T-helper 9 cell (primary cell): ENCODE measurements around the gene FBN2.
"Not testable (repeated sequence)": the region's sequence is repeated elsewhere in the genome, so short reads cannot be mapped to it uniquely, and the experiment has no call there.

ENCODE experiments used
- DNase-seq: peaks from one replicate; pipeline ENCODE4 v3.0.0-alpha.2; 2020

FBN2 gene

DNA sequence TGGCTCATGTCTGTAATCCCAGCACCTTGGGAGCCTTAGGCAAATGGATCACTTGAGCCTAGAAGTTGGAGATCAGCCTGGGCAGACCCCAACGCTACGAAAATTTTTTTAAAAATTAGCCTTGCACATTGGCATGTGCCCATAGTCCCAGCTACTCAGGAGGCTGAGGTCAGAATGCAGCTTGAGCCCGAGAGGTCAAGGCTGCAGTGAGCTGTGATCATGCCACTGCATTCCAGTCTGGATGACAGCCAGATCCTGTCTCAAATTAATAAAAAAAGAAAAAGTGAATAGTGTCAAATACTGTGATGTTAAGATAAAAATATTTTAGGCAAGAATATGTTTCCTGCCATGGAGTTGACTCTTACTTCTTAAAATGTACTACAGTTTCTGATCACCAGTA, 5.3 kb downstream of the FBN2 start:
- no peak for DNase-seq

GRCh38 chr5:128532127-128532526, 5.9 kb downstream of the FBN2 start:
- no peak for DNase-seq

DNA sequence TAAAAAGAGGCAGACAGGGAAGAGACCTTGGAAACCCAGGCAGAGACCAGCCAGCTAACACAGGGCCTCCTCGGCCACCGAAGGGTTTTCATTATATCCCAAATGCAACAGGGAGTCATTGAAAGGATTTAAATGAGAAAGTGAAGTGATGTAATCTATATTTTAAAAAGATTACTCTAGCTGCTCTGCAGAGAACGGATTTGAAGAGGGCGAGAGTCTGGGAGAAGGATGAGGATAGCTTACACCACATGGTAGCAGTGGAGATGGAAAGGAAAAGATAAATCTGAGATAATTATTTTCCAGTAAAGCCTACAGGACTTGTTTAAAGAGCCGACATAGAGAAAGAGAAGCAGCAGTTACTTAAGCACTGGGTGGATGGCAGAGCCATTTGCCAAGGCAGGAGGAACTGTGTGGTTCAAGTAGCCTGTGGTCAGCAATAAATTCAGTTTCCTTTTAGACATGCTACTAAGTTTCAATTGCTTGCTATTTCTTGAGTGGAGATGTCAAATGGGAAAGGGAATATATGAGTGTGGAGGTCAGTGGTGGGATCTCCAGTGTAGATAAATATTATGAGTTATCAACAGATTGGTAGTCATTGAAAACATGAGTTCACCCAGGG, 9.3 kb downstream of the FBN2 start:
- no peak for DNase-seq

GRCh38 chr5:128528126-128528525, 9.9 kb downstream of the FBN2 start:
- DNase-seq, result no peak

DNA sequence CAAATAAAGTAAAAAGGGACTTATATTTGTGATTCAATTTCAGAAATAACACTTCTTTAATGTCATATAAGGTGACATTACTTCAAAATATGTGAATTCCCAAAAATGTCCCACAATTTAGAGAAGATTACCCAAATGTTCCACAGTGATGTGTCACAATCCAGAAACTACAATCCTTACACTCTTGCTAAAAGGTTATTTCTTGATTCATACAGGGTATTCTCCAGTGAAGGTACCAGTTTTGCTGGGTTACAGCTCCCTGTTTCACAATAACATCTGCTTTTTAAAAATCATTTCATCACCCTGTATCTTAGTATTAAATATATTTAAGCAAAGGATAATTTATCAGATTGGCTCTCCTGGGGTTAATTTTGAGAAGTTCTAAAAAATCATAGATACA, 11.0 kb downstream of the FBN2 start:
- no peak for DNase-seq

GRCh38 chr5:128522336-128522735, 15.7 kb downstream of the FBN2 start:
- no peak for DNase-seq

DNA sequence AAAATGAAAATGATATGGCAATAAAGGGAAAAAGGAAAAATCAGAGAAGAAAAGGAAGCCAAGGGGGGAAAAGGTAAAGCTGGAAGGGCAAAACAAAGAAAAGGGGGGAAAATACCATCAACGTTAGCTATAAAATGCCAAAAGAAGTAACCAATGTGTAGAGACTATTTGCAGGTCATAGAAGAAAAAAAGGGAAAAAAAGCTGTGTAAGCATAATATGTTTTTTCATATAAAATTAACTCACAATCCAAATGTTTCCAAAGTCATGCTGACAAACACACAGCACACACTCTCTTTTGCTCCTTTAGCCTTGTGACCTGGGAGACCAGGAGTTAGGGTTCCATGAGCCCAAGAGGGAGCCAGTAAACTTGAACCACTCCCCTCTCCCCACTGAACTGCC, 18.2 kb downstream of the FBN2 start:
- DNase-seq, result no peak

GRCh38 chr5:128516978-128517377, 21.1 kb downstream of the FBN2 start:
- DNase-seq, result no peak

DNA sequence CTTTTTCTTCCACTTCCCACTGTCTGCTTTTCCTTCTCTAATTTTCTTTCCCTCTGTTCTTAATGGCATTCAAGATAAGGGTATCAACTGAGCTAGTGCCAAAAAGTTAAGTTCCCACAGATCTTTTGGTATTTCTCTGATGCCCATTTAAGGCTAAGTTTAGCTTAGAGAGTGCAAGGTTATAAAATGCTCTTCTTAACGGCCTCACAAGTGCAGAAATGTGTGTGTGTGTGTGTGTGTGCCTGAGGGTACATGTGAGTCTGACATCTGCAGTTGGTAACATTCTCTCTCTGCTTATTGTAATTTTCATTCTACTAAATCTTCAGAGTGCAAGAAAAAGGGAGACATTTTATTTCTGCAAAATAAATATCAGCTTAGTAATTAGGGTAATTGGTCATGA, 24.2 kb downstream of the FBN2 start:
- no peak for DNase-seq

DNA sequence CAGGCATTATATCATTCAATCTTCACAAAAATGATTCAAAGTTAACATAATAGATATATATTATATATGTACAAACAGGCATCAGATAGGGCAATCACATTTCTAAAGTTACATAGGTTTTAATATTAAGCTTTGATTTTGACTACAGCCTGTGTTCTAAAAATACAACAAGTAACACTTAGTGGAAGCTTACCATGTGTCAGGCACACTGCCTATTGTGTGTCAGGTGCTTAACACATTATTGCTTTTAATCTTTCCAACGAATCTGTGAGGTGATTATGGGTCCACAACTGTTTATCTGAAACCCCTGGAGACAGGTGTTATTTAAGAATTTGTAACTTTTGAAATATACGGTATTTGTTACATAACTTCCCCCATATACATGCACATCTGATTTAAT, 25.2 kb downstream of the FBN2 start:
- DNase-seq, result no peak

DNA sequence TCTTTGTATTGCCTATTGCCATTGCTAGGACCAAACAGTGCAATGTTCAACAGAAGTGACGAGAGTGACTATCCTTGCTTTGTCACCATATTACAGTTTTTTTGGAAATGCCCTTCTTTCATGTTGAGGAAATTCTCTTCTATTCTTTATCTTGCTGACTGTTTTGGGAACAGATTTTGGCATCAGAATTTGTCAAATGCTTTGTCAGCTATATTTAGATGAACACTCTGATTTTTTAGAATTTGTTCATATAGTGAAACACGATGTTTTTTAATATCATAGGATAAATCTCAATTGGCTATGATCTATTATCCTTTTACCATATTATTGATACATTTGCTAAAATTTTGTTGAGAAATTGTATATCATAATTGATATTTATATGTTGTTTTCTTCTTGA, 31.4 kb downstream of the FBN2 start:
- DNase-seq, result no peak

DNA sequence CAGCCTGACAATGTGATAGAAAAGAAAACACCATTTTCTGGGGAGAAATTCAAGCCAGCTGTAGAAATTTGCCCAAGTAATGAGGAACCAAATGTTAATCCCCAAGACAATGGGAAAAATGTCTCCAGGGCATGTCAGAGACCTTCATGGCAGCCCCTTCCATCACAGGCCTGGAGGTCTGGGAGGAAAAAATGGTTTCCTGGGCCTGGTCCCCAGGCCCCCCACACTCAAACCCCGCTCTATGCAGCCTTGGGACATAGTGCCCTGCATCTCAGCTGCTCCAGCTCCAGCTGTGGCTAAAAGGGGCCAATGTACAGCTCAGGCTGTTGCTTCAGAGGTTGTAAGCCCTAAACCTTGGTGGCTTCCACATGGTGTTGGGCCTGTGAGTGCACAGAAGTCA, 34.3 kb downstream of the FBN2 start:
- not testable (repeated sequence) for DNase-seq

DNA sequence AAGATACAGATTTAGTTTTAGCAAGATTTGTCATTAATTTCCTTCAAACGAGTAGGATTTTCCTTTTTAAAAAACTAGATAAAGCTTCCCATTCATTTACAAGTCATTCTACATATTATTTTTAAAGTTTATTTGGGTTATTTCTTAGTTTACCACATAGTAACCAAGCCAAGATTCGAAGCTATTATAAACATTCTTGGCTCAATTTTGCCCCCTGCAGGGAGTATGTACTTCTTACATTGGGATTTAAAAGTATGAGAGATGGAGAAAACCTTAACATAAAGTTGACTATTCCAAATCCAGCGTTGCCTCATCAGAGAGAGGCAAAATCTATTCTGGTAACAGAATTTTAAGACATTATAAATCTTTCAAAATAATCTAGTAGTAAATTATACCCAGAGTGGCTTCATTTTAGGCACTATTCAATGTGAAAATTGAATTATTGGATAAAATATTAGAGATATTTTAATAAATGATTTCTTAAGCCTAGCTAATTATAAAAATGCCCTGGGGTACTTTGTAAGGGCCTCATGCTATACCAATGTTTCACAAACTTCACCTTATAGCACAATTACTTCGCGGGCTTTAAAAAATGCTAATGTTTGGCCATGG, 39.1 kb downstream of the FBN2 start:
- DNase-seq, result no peak

DNA sequence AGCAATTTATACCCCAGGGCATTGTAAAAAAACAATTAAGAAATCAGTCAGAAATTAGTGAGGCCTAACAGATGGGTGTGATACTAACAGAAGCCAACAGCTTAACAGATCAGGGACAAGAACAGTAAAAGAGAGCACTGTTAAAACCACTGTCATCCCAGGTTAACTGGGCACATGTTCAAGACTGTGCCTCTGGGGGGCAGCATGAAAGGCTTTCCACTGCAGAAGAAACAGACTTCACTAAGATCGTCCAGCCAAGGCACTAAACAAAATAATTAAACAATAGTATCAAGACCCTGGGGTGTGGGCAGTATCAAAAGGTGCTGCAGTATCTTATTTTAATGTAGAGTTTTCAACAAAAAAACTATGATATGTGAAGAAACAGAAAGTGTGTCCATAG, 43.5 kb downstream of the FBN2 start:
- no peak for DNase-seq

- no peak for DNase-seq
Observed at GRCh38 chr5:128493657-128494329, 44.3 kb downstream of the FBN2 start.

DNA sequence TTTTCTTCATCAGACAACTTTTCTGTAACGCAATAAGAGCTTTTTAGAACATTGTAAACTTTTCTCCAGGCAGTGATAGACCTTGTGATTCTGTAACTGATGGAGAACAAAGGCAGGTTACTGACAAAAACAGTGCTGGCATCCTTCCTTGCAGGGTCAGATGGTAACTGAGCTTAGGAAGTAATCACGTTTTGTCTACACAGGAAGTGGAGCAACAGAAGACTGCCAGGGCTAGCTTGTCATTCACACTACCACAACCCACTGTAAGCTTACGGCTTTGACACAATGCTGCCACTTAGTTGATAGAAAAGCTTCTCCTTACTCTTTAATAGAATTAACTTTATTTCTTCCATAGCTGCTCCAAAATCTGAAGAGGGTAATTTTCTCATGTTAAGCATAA, 46.8 kb downstream of the FBN2 start:
- DNase-seq, result no peak

DNA sequence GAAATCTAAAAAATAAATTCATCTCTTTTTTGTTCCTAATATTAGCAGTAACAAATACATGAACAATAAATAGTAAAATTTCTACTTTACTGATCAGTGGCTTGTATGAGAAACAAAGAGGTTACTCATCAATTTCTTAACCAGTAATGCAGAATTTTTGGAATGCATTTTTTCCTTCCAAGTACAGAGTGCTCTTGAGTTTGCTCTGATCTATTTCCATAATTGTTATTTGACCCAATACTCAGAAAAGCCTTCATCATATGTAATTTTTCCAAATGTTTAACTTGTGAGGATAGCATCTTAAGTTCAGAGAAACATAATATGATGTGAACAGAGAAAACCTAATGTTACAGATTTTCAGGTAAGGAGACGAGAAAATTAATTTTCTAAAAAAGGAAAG, 47.3 kb downstream of the FBN2 start:
- no peak for DNase-seq

DNA sequence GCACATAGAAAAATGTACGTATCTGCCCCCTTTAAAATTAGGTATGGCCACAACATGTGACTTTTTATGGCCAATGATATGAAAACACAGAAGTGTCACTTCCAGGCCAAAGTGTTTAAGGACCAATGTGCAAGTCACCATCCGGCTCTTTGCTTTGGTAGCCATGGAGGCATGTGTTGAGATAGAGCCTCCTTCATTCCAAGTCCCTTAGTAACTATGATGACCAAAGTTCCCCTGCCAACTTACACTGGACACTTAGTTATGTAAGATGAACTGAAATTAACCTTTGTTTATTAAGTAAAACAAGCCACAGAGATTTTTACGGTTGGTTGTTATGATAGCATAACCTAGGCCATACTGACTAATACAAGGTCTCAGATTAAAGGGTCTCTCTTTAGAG, 51.0 kb downstream of the FBN2 start:
- DNase-seq, result no peak

DNA sequence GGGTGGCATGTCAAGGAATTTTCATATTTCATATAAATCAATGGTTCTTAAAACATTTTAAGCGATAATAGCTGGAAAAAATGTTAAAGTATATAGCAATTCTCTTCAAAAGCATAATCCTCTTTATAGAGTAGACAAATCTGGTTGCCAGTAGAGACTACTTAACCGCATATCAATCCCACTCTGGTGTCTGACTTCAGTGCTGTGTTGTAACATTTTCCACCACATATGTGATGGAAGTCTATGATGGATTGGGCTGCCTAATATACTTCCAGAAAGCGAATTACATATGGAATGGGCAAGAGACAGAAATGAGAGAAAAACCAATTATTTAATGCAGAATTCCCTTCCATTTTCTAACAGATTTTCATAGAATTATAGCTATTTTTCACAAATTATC, 54.3 kb downstream of the FBN2 start:
- DNase-seq, result no peak

- no peak for DNase-seq
Observed at GRCh38 chr5:128480906-128481633, 57.0 kb downstream of the FBN2 start.

GRCh38 chr5:128480158-128480557, 57.9 kb downstream of the FBN2 start:
- DNase-seq, result no peak

DNA sequence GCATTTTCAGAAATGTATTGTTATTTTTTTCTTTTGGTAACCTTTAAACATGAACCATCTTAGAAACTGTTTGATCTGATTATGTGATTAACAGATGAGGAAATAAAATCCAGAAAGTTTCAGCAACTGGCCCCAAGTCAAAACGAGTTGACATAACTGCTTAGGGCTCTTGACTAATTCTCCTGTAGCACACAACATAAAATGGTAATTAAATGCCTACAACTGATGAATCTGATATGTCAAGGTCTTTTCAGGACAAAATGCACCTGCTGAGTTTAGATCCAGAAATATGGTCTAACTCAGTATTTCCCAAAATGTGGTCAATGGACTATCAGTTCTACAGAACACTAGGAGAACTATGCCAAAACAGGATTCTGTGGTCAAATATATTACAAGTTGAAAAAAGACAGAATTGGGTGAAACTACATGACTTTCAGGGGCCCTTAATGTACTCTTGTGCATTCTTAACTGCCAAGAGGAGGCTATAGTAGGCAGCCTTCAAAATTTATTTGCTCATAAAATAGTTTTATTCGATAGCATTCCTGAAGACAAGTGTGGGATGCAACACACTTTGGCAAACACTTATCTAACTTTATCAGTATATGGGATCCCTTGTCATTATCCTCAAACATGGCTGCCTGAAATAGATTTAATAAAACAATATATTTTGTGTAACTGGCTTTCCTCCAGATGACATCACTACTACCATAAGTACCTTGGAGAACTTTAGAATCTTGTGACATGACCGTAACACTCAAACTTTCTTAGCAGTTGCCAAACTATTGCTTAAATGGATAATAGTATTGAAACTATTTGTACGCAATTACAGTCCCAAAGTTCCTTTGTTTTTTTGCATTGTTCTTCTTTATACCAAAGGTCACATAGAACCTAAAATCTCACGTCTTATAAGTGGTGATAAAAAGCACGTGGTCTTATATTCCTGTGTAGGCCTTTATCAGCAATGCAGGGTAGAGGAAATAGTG, 59.4 kb downstream of the FBN2 start:
- DNase-seq, result no peak

- DNase-seq, result no peak
Observed at GRCh38 chr5:128477944-128478343, 60.1 kb downstream of the FBN2 start.
